ENCODE data around the gene FAM174C.

- no peak for TF ChIP-seq CTCF (IDR thresholded peaks at IDR 0.05; ENCODE audit: low read depth, low read length)
- TF ChIP-seq EZH2phosphoT487 (IDR thresholded peaks at IDR 0.05; ENCODE audit: low read depth) = no peak
Observed at GRCh38 chr19:1304197-1304924, 29.0 kb downstream of the FAM174C start.

Measured in OCI-LY3 (cell line).